ENCODE data around the gene AFG3L2.
"Not testable (repeated sequence)": the region's sequence is repeated elsewhere in the genome, so short reads cannot be mapped to it uniquely, and the experiment has no call there.

DNA sequence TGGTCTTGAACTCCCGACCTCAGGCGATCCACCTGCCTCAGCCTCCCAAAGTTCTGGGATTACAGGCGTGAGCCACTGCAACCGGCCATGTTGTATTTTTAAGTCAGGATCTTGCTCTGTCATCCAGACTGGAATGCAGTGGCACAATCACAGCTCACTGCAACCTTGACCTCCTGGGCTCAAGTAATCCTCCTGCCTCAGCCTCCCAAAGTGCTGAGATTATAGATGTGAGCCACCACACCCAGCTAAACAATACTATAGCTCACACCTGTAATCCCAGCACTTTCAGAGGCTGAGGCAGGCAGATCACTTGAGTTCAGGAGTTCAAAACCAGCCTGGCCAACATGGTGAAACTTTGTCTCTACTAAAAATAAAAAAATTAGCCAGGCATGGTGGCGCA is 6.7 kb upstream of the AFG3L2 start:
- not testable (repeated sequence) for TF ChIP-seq JUND (IDR thresholded peaks at IDR 0.05; ENCODE audit: low read depth, low read length); RUNX3 (IDR thresholded peaks at IDR 0.05; ENCODE audit: low read length); HDGF (IDR thresholded peaks at IDR 0.05)
- TF ChIP-seq, protein P1, sequence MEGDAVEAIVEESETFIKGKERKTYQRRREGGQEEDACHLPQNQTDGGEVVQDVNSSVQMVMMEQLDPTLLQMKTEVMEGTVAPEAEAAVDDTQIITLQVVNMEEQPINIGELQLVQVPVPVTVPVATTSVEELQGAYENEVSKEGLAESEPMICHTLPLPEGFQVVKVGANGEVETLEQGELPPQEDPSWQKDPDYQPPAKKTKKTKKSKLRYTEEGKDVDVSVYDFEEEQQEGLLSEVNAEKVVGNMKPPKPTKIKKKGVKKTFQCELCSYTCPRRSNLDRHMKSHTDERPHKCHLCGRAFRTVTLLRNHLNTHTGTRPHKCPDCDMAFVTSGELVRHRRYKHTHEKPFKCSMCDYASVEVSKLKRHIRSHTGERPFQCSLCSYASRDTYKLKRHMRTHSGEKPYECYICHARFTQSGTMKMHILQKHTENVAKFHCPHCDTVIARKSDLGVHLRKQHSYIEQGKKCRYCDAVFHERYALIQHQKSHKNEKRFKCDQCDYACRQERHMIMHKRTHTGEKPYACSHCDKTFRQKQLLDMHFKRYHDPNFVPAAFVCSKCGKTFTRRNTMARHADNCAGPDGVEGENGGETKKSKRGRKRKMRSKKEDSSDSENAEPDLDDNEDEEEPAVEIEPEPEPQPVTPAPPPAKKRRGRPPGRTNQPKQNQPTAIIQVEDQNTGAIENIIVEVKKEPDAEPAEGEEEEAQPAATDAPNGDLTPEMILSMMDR (IDR thresholded peaks at IDR 0.05 in 2 of 3, conservative IDR thresholded peaks at IDR 0.05 in 1 of 3; ENCODE audit: control insufficient read depth in 2 of 3, extremely low read depth in 1 of 3, insufficient read depth in 1 of 3, low read depth in 3 of 3, low read length in 3 of 3): not testable (repeated sequence)
- TF ChIP-seq, protein P2, sequence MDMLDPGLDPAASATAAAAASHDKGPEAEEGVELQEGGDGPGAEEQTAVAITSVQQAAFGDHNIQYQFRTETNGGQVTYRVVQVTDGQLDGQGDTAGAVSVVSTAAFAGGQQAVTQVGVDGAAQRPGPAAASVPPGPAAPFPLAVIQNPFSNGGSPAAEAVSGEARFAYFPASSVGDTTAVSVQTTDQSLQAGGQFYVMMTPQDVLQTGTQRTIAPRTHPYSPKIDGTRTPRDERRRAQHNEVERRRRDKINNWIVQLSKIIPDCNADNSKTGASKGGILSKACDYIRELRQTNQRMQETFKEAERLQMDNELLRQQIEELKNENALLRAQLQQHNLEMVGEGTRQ (IDR thresholded peaks at IDR 0.05; ENCODE audit: borderline replicate concordance, low read depth, low read length): not testable (repeated sequence)

Data from GM12878 (cell line).